Osteoblast (primary cell): Measurements from ENCODE around the gene MACROD2. TPM values are rescaled to one million over a fixed set of nuclear protein-coding genes. Genes with fewer than 3 reads are reported as not detected.

Source experiments
- DNase-seq: peaks from one replicate; pipeline ENCODE4 v3.0.0; 2011; ENCODE audit warnings: low spot score, mixed read lengths; ENCODE audit not compliant: insufficient read length; ENCODE audit errors: missing footprints
- H2AFZ ChIP-seq: 2 replicates; pipeline ENCODE4 v1.6.0; 2011; ENCODE audit warnings: mild to moderate bottlenecking, low read length
- H3K27ac ChIP-seq: 2 replicates; pipeline ENCODE4 v1.5.1; 2011; ENCODE audit warnings: mild to moderate bottlenecking, low read depth, low read length, moderate library complexity
- H3K27me3 ChIP-seq: 2 replicates; pipeline ENCODE4 v1.6.0; 2012; ENCODE audit warnings: mild to moderate bottlenecking, control low read depth, inconsistent platforms, low read length, moderate library complexity; ENCODE audit not compliant: insufficient read depth
- H3K36me3 ChIP-seq: 2 replicates; pipeline ENCODE4 v1.5.1; 2011; ENCODE audit warnings: mild to moderate bottlenecking, low read length, control low read depth, moderate library complexity; ENCODE audit not compliant: insufficient read depth
- H3K4me1 ChIP-seq: 2 replicates; pipeline ENCODE4 v1.5.1; 2011; ENCODE audit warnings: mild to moderate bottlenecking, low read length, control low read depth, moderate library complexity; ENCODE audit not compliant: insufficient read depth
- H3K4me2 ChIP-seq: 2 replicates; pipeline ENCODE4 v1.6.0; 2011; ENCODE audit warnings: mild to moderate bottlenecking, low read length; ENCODE audit not compliant: insufficient read depth
- H3K4me3 ChIP-seq: fragments of 200-600 bp; sonication (generic); 3 replicates; pipeline ENCODE4 v1.5.1; 2012; ENCODE audit warnings: mild to moderate bottlenecking, low read length, inconsistent platforms; ENCODE audit not compliant: insufficient read depth
- H3K79me2 ChIP-seq: 2 replicates; pipeline ENCODE4 v1.6.0; 2012; ENCODE audit warnings: mild to moderate bottlenecking, low read length, control low read depth, inconsistent platforms; ENCODE audit not compliant: insufficient read depth
- H3K9me3 ChIP-seq: 2 replicates; pipeline ENCODE4 v1.5.1; 2011; ENCODE audit warnings: low read depth, low read length, control low read depth
- H4K20me1 ChIP-seq: 2 replicates; pipeline ENCODE4 v1.6.0; 2012; ENCODE audit warnings: mild to moderate bottlenecking, low read length, control low read depth; ENCODE audit not compliant: insufficient read depth
- total RNA-seq: library from RNA; depleted of rRNA; stranded (reverse); fragments of >200 nt; gene quantifications from 2 replicates; pipeline ENCODE4 v1.2.3, GENCODE V29; 2012
- TF ChIP-seq, protein P1 (sequence below): IDR thresholded peaks from 2 replicates; pipeline ENCODE4 v1.5.1; 2011; ENCODE audit warnings: mild to moderate bottlenecking, low read depth, low read length, moderate library complexity; ENCODE audit errors: extremely low read depth

The MACROD2 gene
- total RNA-seq, 1 donor = 4.0 TPM

DNA sequence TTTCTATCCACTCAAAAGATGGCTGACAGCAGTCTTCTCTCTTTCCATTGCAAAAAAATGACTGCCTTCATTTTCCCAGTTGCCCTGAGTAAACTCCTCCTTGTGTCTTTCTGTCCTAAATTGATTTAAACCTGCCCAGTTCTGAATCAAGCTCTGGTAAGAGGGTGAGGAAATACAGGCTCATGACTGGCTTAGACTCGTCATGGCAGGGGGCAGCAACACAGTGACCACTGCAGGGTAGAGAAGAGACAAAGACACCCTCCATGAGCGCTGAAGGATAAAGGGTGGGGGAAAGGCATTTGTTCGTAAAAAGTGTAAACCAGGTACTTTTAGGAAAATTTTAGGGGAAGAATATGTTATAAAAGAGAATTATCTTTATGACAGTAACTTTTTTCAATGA is 1080.3 kb downstream of the MACROD2 start:
- H3K36me3 ChIP-seq = no peaks in the 10 kb centered on the region
- no peak for DNase-seq
- no peaks in the 10 kb centered on the region for H3K79me2 ChIP-seq
- no peak overlapping the region for H3K27ac ChIP-seq
- no peak overlapping the region for H2AFZ ChIP-seq
- H3K4me2 ChIP-seq = no peak overlapping the region
- no peaks in the 10 kb centered on the region for H3K27me3 ChIP-seq
- no peaks in the 10 kb centered on the region for H4K20me1 ChIP-seq
- H3K4me1 ChIP-seq = no peaks in the 10 kb centered on the region
- TF ChIP-seq, protein P1, sequence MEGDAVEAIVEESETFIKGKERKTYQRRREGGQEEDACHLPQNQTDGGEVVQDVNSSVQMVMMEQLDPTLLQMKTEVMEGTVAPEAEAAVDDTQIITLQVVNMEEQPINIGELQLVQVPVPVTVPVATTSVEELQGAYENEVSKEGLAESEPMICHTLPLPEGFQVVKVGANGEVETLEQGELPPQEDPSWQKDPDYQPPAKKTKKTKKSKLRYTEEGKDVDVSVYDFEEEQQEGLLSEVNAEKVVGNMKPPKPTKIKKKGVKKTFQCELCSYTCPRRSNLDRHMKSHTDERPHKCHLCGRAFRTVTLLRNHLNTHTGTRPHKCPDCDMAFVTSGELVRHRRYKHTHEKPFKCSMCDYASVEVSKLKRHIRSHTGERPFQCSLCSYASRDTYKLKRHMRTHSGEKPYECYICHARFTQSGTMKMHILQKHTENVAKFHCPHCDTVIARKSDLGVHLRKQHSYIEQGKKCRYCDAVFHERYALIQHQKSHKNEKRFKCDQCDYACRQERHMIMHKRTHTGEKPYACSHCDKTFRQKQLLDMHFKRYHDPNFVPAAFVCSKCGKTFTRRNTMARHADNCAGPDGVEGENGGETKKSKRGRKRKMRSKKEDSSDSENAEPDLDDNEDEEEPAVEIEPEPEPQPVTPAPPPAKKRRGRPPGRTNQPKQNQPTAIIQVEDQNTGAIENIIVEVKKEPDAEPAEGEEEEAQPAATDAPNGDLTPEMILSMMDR = no peak
- H3K4me3 ChIP-seq = no peak overlapping the region
- peaks cover 6% of the 10 kb centered on the region for H3K9me3 ChIP-seq

DNA sequence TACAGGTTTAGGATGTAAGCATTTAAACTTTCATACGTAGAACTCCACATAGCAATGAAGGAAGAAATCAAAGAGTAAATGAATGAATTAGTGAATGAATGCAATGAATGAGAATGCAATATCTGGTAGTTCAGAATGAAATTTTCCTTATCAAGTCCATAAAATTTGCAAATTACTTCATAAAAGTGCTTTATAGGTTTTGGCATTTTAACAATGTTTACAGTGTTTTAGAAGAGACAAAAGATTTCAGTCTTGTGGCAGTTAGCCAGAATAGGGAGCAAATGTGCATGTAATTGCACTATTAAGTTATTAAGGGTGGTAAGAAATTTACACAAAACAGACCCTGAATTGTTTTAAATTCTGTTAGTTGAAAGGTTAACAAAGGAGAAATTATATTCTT is 1081.5 kb downstream of the MACROD2 start:
- TF ChIP-seq, protein P1 = no peak
- no peaks in the 10 kb centered on the region for H3K27me3 ChIP-seq

DNA sequence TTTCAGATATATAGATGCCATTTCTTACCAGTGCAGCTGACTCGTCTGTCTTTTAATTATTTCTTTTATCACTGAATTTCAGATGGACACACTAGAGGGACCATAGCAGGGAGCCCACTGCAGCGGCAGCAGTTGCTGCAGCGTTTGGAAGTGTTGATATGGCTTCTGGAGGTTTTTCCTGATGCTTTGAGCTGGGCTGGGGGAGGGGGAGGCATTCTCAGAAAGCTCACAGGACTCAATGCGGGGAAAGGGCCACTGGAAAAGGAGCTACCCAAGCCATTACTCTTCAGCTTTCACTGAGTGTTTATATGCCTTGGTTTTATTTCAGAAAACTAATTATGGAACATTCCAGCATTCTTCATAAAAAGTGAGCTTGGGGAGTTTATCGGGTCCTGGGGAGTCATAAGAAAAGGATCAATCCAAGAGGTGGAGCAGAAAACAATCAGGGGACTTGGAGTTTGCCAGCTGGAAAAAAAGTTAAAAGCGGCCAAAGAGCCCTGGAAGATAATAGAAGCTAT is 1082.5 kb downstream of the MACROD2 start:
- Histone ChIP-seq H3K4me1 (no peaks in the 10 kb centered on the region), H2AFZ (no peak overlapping the region), H3K4me3 (no peak overlapping the region), H3K9me3 (peaks cover 5% of the 10 kb centered on the region), H3K36me3 (no peaks in the 10 kb centered on the region), H3K79me2 (no peaks in the 10 kb centered on the region), H4K20me1 (no peaks in the 10 kb centered on the region), H3K4me2 (no peak overlapping the region), H3K27me3 (no peaks in the 10 kb centered on the region), H3K27ac (no peak overlapping the region)
- TF ChIP-seq, protein P1 = no peak
- no peak for DNase-seq

More for the DNA sequence above, 1081.5 kb downstream of the MACROD2 start:
- H3K4me2 ChIP-seq = no peak overlapping the region
- H3K36me3 ChIP-seq = no peaks in the 10 kb centered on the region
- H4K20me1 ChIP-seq = no peaks in the 10 kb centered on the region
- no peak overlapping the region for H3K4me3 ChIP-seq
- H3K4me1 ChIP-seq = no peaks in the 10 kb centered on the region
- no peaks in the 10 kb centered on the region for H3K79me2 ChIP-seq
- H3K27ac ChIP-seq = no peak overlapping the region
- no peak overlapping the region for H2AFZ ChIP-seq
- DNase-seq = no peak
- H3K9me3 ChIP-seq = peaks cover 7% of the 10 kb centered on the region

DNA sequence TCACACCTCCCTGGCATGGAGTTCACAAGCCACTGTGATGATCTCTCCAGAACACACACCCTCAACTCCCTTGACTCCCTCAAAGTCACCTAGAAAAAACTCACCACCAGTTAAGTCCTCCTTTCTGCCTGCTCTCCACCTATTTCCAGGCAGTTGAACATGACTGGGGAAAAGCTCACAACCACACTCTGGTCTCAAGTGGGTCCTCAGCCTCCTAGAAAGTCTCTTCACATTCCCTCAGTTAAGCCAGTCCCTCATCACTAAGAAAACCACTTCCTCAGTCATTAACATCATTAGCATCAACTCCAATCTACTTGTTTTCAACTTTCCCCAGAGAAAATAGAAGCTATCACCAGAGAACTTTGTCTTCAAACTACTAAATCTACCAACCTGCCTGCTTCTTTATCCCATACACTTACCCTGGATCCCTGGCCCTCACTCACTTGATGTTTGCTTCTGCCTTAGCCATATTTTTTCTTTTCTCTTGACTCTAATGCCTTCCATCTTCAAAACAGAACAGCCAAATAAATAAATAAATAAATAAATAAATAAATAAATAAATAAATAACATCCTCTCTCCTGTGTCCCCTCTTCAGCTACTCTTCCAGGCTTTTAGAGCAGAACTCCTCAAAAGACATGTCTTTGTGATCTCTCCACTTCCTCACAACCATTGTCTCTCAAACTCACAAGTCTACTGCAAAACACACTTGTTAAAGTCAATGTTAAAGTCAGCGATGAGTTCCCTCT is 1084.5 kb downstream of the MACROD2 start:
- no peak for DNase-seq
- no peaks in the 10 kb centered on the region for H3K4me1 ChIP-seq
- TF ChIP-seq, protein P1 = no peak
- H3K79me2 ChIP-seq = no peaks in the 10 kb centered on the region
- H2AFZ ChIP-seq = no peak overlapping the region
- no peaks in the 10 kb centered on the region for H3K36me3 ChIP-seq
- H3K4me2 ChIP-seq = no peak overlapping the region
- no peak overlapping the region for H3K27ac ChIP-seq
- H3K9me3 ChIP-seq = peaks cover 2% of the 10 kb centered on the region
- H4K20me1 ChIP-seq = no peaks in the 10 kb centered on the region
- H3K4me3 ChIP-seq = no peak overlapping the region
- H3K27me3 ChIP-seq = no peaks in the 10 kb centered on the region
